Measurements from ENCODE around the gene BSDC1.

Gene BSDC1

DNA sequence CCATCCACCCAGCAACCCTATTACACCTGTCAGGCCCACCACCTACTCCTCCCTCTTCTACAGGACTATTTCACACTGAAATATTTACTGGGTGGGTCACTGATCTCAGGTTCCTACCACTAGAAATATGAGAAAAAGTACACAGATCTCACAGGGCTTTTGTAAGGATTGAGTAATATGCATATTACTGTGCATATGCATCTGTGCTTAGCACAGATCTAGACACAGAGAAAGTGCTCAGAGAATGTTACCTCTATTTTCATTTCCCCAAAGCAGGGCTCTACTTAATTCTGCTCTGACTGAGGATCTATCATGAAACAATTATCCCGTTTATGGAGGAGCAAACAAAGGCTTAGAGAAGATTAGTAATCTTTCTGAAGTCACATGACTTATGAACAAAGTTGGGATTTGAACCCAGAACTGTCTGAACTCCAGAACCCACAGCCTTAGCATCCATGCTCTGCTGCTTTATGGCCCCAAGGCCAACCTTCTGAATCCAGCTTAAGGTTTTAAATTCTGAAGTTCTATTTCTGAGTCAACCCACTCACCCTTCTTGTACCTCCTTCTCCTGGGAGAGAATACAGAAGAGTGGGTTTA is 20.1 kb downstream of the BSDC1 start:
- no peak overlapping the region for H3K27ac ChIP-seq

DNA sequence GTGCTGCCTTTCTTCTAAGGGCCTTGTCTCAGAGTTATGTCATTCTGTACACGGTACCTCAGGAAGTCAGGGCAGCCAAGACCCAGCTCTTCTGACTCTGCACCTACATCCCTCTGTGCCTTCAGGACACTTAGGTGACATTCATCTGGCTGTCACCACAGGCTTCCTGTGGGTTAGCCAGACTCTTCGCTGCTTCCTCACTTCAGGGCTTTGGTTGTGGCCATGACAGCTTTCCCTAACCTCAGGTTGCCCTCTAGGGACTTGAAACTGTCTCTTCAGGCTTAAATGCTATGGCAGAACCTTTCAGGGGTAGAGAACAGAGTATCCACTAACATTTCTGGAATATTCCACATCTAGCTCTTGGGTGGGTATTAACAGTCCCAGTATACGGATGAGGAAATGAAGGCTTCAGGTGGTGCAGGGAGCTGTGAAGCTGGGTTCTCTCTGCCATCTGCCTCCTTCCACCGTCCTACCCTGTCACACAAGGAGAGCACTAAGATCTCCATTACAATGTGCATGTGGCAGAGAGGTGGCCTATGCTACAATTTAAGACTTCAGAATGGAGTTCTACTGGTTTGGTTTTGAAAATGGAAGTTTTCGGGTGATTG is 22.0 kb downstream of the BSDC1 start:
- no peak overlapping the region for H3K27ac ChIP-seq
- TF ChIP-seq, protein P1, sequence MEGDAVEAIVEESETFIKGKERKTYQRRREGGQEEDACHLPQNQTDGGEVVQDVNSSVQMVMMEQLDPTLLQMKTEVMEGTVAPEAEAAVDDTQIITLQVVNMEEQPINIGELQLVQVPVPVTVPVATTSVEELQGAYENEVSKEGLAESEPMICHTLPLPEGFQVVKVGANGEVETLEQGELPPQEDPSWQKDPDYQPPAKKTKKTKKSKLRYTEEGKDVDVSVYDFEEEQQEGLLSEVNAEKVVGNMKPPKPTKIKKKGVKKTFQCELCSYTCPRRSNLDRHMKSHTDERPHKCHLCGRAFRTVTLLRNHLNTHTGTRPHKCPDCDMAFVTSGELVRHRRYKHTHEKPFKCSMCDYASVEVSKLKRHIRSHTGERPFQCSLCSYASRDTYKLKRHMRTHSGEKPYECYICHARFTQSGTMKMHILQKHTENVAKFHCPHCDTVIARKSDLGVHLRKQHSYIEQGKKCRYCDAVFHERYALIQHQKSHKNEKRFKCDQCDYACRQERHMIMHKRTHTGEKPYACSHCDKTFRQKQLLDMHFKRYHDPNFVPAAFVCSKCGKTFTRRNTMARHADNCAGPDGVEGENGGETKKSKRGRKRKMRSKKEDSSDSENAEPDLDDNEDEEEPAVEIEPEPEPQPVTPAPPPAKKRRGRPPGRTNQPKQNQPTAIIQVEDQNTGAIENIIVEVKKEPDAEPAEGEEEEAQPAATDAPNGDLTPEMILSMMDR (conservative IDR thresholded peaks at IDR 0.05), result no peak

More for the DNA sequence above, 20.1 kb downstream of the BSDC1 start:
- TF ChIP-seq, protein P1 (conservative IDR thresholded peaks at IDR 0.05), result no peak

DNA sequence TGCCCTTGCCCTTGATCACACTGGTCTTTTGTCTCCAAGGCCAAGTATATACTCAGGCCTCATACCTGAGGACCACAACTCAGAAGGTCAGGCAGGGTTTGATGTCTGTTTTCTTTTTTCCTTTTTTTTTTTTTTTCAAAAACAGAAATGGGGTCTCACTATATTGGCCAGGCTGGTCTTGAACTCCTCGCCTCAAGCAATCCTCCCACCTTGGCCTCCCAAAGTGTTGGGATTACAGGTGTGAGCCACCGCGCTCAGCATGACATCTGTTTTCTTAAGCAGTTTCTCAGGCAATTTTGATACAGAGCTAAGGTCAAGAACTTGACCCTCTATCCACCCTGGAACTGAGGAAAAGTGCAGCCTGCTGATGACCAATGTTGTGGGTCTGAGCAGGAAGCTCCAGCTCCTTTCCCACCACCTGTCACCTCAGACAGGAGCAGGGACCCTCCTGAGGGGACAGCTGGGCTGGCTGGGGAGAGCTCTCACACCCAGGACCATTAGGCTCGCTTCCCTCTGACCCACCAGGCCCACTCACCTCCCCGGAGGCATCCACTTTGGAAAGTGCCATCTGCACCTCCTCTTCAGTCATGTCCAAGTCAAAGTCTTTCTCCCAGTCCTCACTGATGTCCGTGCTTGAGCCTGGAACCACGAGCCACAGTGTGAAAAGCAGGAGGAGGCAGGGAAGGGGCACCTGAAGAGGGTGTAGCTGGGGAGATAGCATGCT is 26.2 kb downstream of the BSDC1 start:
- TF ChIP-seq, protein P1 (conservative IDR thresholded peaks at IDR 0.05), result no peak
- H3K27ac ChIP-seq, result no peak overlapping the region

DNA sequence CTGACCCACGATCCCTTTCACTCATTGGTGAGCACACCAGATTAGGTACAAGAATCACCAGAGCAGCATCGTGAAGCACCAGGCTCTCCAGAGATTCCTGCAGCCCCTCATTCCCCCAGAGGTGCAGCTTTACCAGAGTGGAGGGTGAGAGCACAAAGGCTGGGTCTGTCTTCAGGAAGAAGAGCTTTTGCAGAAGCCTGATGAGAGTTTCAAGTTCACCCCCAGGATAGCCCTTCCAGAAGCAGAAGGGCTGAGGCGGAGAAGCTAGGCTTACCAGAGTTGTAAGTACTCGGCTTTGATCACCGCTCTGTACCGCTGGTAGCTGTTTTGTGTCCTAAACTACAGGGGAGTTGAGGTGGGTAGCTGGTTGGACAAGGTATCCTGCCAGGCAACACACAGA is 28.8 kb downstream of the BSDC1 start:
- TF ChIP-seq, protein P1 (conservative IDR thresholded peaks at IDR 0.05), result no peak
- H3K27ac ChIP-seq, result no peak overlapping the region

DNA sequence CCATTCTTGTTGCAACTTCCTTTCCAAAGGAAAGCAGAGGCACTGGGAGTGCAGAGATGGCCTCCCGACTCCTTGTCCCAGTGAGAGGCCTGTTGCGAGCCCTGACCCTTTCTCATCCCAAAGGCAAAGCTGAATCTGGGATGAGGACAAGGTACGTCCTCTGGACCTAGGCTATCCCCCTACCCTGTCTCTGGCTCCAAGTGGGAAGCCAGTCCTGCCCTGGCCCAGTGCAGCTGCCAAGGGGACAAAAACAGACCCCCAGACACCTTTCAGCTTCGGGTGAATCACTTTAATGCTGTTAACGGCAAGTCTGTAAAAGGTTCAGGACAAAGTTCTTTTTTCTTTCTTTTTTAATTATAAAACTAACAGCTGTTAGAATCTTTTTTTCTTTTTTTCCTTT is 29.4 kb downstream of the BSDC1 start:
- TF ChIP-seq, protein P1 (conservative IDR thresholded peaks at IDR 0.05), result no peak
- no peak overlapping the region for H3K27ac ChIP-seq

DNA sequence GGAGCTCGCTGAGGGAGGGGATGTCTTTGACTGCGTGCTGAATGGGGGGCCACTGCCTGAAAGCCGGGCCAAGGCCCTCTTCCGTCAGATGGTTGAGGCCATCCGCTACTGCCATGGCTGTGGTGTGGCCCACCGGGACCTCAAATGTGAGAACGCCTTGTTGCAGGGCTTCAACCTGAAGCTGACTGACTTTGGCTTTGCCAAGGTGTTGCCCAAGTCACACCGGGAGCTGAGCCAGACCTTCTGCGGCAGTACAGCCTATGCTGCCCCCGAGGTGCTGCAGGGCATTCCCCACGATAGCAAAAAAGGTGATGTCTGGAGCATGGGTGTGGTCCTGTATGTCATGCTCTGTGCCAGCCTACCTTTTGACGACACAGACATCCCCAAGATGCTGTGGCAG is 30.5 kb downstream of the BSDC1 start:
- H3K27ac ChIP-seq, result no peak overlapping the region

More for the DNA sequence above, 30.5 kb downstream of the BSDC1 start:
- TF ChIP-seq, protein P1 (conservative IDR thresholded peaks at IDR 0.05), result no peak

Measured in VCaP (cell line).